Measurements from ENCODE around the gene TTPAL. TPM values are rescaled to one million over a fixed set of nuclear protein-coding genes. Genes with fewer than 3 reads are reported as not detected.
"Not testable (repeated sequence)": the region's sequence is repeated elsewhere in the genome, so short reads cannot be mapped to it uniquely, and the experiment has no call there.

Gene TTPAL
- total RNA-seq, 2 donors from 2014 or later, result 19.7 to 36.1 TPM

- H3K9me3 Mint-ChIP-seq, result no peaks in the 10 kb centered on the region
- no peaks in the 10 kb centered on the region for H3K4me1 Mint-ChIP-seq (ENCODE audit: low read depth in 2 of 2)
- H3K4me3 Mint-ChIP-seq, result no peak overlapping the region
- H3K36me3 Mint-ChIP-seq, result no peaks in the 10 kb centered on the region
- DNase-seq (ENCODE audit: low spot score) (no peak), ATAC-seq (no peak)
- H3K27me3 Mint-ChIP-seq, result no peaks in the 10 kb centered on the region
- no peak overlapping the region for H3K27ac Mint-ChIP-seq
Measured at GRCh38 chr20:44468044-44468782, 7.5 kb upstream of the TTPAL start.

- H3K4me1 Mint-ChIP-seq (ENCODE audit: low read depth in 2 of 2), result peaks cover 4 to 5% of the 10 kb centered on the region in 2 donors
- no peak for DNase-seq (ENCODE audit: low spot score)
- no peak overlapping the region for H3K27ac Mint-ChIP-seq
- no peaks in the 10 kb centered on the region for H3K36me3 Mint-ChIP-seq
- H3K27me3 Mint-ChIP-seq, result no peaks in the 10 kb centered on the region
- no peak overlapping the region for H3K4me3 Mint-ChIP-seq
- ATAC-seq, result no peak
- H3K9me3 Mint-ChIP-seq, result no peaks in the 10 kb centered on the region
Measured at GRCh38 chr20:44470327-44470726, 5.3 kb upstream of the TTPAL start.

GRCh38 chr20:44471481-44471882 is 4.2 kb upstream of the TTPAL start:
- Mint-ChIP-seq H3K4me1 (ENCODE audit: low read depth in 2 of 2) (peaks cover 11 to 12% of the 10 kb centered on the region in 2 donors), H3K36me3 (no peaks in the 10 kb centered on the region), H3K27ac (no peak overlapping the region), H3K9me3 (no peaks in the 10 kb centered on the region), H3K4me3 (no peak overlapping the region), H3K27me3 (no peaks in the 10 kb centered on the region)
- DNase-seq (ENCODE audit: low spot score) (no peak), ATAC-seq (no peak)

DNA sequence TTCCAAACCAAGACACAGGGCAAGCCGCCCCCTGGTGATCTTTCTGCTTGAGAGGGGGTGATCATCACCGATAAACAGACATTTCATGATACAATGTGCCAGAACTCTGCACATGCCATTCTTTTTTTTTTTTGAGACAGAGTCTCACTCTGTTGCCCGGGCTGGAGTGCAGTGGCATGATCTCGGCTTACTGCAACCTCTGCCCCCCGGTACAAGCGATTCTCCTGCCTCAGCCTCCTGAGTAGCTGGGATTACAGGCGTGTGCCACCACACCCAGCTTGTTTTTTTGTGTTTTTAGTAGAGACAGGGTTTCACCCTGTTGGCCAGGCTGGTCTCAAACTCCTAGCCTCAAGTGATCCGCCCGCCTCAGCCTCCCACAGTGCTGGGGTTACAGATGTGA is 3.4 kb upstream of the TTPAL start:
- H3K9me3 Mint-ChIP-seq; H3K27me3 Mint-ChIP-seq; DNase-seq (ENCODE audit: low spot score); H3K36me3 Mint-ChIP-seq; H3K27ac Mint-ChIP-seq; ATAC-seq; H3K4me3 Mint-ChIP-seq: not testable (repeated sequence)
- H3K4me1 Mint-ChIP-seq (ENCODE audit: low read depth in 2 of 2), result peaks cover 19 to 20% of the 10 kb centered on the region in 2 donors

GRCh38 chr20:44475372-44475693 is 341 bp upstream of the TTPAL start:
- H3K27ac Mint-ChIP-seq, result peak overlapping the region; percentile 90 to 94
- no peaks in the 10 kb centered on the region for H3K9me3 Mint-ChIP-seq
- ATAC-seq (no peak), DNase-seq (ENCODE audit: low spot score) (no peak)
- H3K36me3 Mint-ChIP-seq, result no peaks in the 10 kb centered on the region
- H3K4me3 Mint-ChIP-seq, result peak overlapping the region; percentile 91
- peaks cover 20% of the 10 kb centered on the region in 2 donors for H3K4me1 Mint-ChIP-seq (ENCODE audit: low read depth in 2 of 2)
- H3K27me3 Mint-ChIP-seq, result no peaks in the 10 kb centered on the region

- Mint-ChIP-seq H3K27ac (peak overlapping the region; percentile 90 to 94), H3K4me3 (peak overlapping the region; percentile 91), H3K36me3 (peaks cover 7% of the 10 kb centered on the region), H3K4me1 (ENCODE audit: low read depth in 2 of 2) (peaks cover 24 to 31% of the 10 kb centered on the region in 2 donors), H3K9me3 (no peaks in the 10 kb centered on the region), H3K27me3 (no peaks in the 10 kb centered on the region)
- DNase-seq (ENCODE audit: low spot score), result no peak
- ATAC-seq, result no peak
Measured at GRCh38 chr20:44477151-44477550, 1.5 kb downstream of the TTPAL start.

- Mint-ChIP-seq H3K4me3 (no peak overlapping the region), H3K9me3 (no peaks in the 10 kb centered on the region), H3K27me3 (no peaks in the 10 kb centered on the region), H3K27ac (no peak overlapping the region), H3K4me1 (ENCODE audit: low read depth in 2 of 2) (peaks cover 24 to 31% of the 10 kb centered on the region in 2 donors), H3K36me3 (peaks cover 7% of the 10 kb centered on the region)
- ATAC-seq, result no peak
- no peak for DNase-seq (ENCODE audit: low spot score)
Measured at GRCh38 chr20:44478206-44478605, 2.5 kb downstream of the TTPAL start.

GRCh38 chr20:44479643-44480042 is 4.0 kb downstream of the TTPAL start:
- ATAC-seq (no peak), DNase-seq (ENCODE audit: low spot score) (no peak)
- H3K9me3 Mint-ChIP-seq, result no peaks in the 10 kb centered on the region
- peaks cover 7% of the 10 kb centered on the region for H3K36me3 Mint-ChIP-seq
- no peak overlapping the region for H3K4me3 Mint-ChIP-seq
- H3K4me1 Mint-ChIP-seq (ENCODE audit: low read depth in 2 of 2), result peaks cover 24 to 31% of the 10 kb centered on the region in 2 donors
- H3K27ac Mint-ChIP-seq, result no peak overlapping the region
- no peaks in the 10 kb centered on the region for H3K27me3 Mint-ChIP-seq

- no peak for DNase-seq (ENCODE audit: low spot score)
- Mint-ChIP-seq H3K36me3 (peaks cover 7% of the 10 kb centered on the region), H3K27me3 (no peaks in the 10 kb centered on the region), H3K9me3 (no peaks in the 10 kb centered on the region), H3K4me3 (no peak overlapping the region), H3K4me1 (ENCODE audit: low read depth in 2 of 2) (peaks cover 21 to 32% of the 10 kb centered on the region in 2 donors), H3K27ac (no peak overlapping the region)
- ATAC-seq, result no peak
Measured at GRCh38 chr20:44480097-44480496, 4.4 kb downstream of the TTPAL start.

GRCh38 chr20:44481719-44482416 is 6.2 kb downstream of the TTPAL start:
- ATAC-seq, result no peak
- Mint-ChIP-seq H3K9me3 (no peaks in the 10 kb centered on the region), H3K27ac (no peak overlapping the region), H3K27me3 (no peaks in the 10 kb centered on the region), H3K36me3 (peaks cover 12% of the 10 kb centered on the region), H3K4me1 (ENCODE audit: low read depth in 2 of 2) (peaks cover 8 to 24% of the 10 kb centered on the region in 2 donors), H3K4me3 (no peak overlapping the region)
- DNase-seq (ENCODE audit: low spot score), result no peak

GRCh38 chr20:44483112-44483511 is 7.4 kb downstream of the TTPAL start:
- H3K27me3 Mint-ChIP-seq, result no peaks in the 10 kb centered on the region
- no peak overlapping the region for H3K4me3 Mint-ChIP-seq
- H3K4me1 Mint-ChIP-seq (ENCODE audit: low read depth in 2 of 2), result peaks cover 4 to 20% of the 10 kb centered on the region in 2 donors
- H3K9me3 Mint-ChIP-seq, result no peaks in the 10 kb centered on the region
- DNase-seq (ENCODE audit: low spot score) (no peak), ATAC-seq (no peak)
- H3K27ac Mint-ChIP-seq, result no peak overlapping the region
- H3K36me3 Mint-ChIP-seq, result peaks cover 13% of the 10 kb centered on the region

- no peak overlapping the region for H3K4me3 Mint-ChIP-seq
- H3K9me3 Mint-ChIP-seq, result no peaks in the 10 kb centered on the region
- peak in 1 of 2 donors; percentile 76 for ATAC-seq
- no peaks in the 10 kb centered on the region for H3K27me3 Mint-ChIP-seq
- peaks cover 8 to 20% of the 10 kb centered on the region in 2 donors for H3K4me1 Mint-ChIP-seq (ENCODE audit: low read depth in 2 of 2)
- H3K36me3 Mint-ChIP-seq, result peaks cover 23% of the 10 kb centered on the region
- DNase-seq (ENCODE audit: low spot score), result no peak
- H3K27ac Mint-ChIP-seq, result no peak overlapping the region
Measured at GRCh38 chr20:44485078-44485829, 9.6 kb downstream of the TTPAL start.

DNA sequence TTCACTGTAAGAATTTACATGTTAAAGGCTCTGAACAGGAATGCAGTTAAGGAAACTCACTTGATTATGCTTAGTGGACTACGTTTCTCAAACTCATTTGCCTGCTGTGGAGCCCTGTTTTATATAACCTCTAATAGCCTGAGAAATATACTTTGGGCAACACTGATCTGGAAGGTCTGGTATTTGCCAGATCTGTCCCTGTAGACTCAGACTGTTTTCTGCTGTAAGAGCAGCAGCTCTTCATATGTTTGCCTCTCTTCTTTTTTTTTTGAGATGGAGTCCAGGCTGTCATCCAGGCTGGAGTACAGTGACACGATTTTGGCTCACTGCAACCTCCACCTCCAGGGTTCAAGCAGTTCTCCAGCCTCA is 10.1 kb downstream of the TTPAL start:
- no peak overlapping the region for H3K27ac Mint-ChIP-seq
- no peak overlapping the region for H3K4me3 Mint-ChIP-seq
- no peak for DNase-seq (ENCODE audit: low spot score)
- H3K9me3 Mint-ChIP-seq, result no peaks in the 10 kb centered on the region
- ATAC-seq, result no peak
- H3K27me3 Mint-ChIP-seq, result no peaks in the 10 kb centered on the region
- peaks cover 8 to 14% of the 10 kb centered on the region in 2 donors for H3K4me1 Mint-ChIP-seq (ENCODE audit: low read depth in 2 of 2)
- peaks cover 23% of the 10 kb centered on the region for H3K36me3 Mint-ChIP-seq

DNA sequence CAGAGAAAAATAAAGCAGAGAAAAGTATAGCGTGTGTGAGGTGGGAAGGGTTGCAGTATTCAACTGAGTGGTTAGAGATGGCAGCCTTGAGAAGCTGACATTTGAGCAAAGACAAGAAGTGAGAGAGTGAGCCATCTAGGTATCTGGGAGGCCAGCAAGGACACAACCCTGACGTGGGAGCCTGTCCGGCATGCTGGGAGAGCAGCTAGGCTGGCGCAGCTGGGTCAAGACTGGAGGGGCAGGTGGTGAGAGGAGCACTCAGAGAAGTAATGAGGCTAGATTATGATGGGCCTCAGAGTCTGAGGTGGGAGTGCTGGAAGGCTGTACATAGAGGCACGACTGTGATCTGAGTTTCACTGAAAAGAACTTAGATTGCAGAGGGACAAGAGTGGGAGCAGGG is 12.9 kb downstream of the TTPAL start:
- Mint-ChIP-seq H3K36me3 (peaks cover 22% of the 10 kb centered on the region), H3K27ac (peak overlapping the region in 1 of 2 donors; percentile 13), H3K9me3 (no peaks in the 10 kb centered on the region), H3K4me1 (ENCODE audit: low read depth in 2 of 2) (peaks cover 22 to 28% of the 10 kb centered on the region in 2 donors), H3K4me3 (no peak overlapping the region), H3K27me3 (no peaks in the 10 kb centered on the region)
- DNase-seq (ENCODE audit: low spot score), result no peak
- ATAC-seq, result no peak

Measured in natural killer cell treated with Interleukin-12 subunit alpha and Interleukin-12 subunit beta and Interleukin-15 and Interleukin-18, amount 100 ng/mL, for 72 hours (primary cell).